Transverse colon (tissue), 4 donors: Measurements from ENCODE around the gene HOXC12. TPM values are rescaled to one million over a fixed set of nuclear protein-coding genes. Genes with fewer than 3 reads are reported as not detected.

Source experiments
- DNase-seq: peaks from one replicate; pipeline ENCODE4 v3.0.0-alpha.2; 2019
- H3K27ac ChIP-seq, 4 donors: fragments of 200-600 bp; sonication (generic); 2 replicates each; pipeline ENCODE4 v1.5.1; 2016 to 2018; ENCODE audit warnings: inconsistent platforms in 4 of 4
- H3K27me3 ChIP-seq: fragments of 200-600 bp; sonication (generic); 2 replicates; pipeline ENCODE4 v1.5.1; 2017; ENCODE audit warnings: inconsistent platforms
- H3K36me3 ChIP-seq, 4 donors: fragments of 200-600 bp; sonication (generic); 2 replicates each; pipeline ENCODE4 v1.5.1; 2017 to 2019; ENCODE audit warnings: inconsistent platforms in 4 of 4
- H3K4me1 ChIP-seq, 4 donors: fragments of 200-600 bp; sonication (generic); 2 replicates each; pipeline ENCODE4 v1.5.1; 2017 to 2020; ENCODE audit warnings: inconsistent platforms in 4 of 4
- H3K4me3 ChIP-seq, 4 donors: fragments of 200-600 bp; sonication (generic); 1 replicate in 1 of 4; 2 replicates in 3 of 4; pipeline versions ENCODE4 v1.5.1 to v1.6.1; 2017 to 2019; ENCODE audit warnings: inconsistent platforms in 4 of 4
- H3K9me3 ChIP-seq, 2 donors: fragments of 200-600 bp; sonication (generic); 2 replicates each; pipeline ENCODE4 v1.5.1; 2017 to 2019; ENCODE audit warnings: inconsistent platforms in 2 of 2
- CTCF ChIP-seq, 5 experiments: fragments of 200-600 bp in 3 of 5; fragments of 450-650 bp in 2 of 5; sonication (generic) in 3 of 5; IDR thresholded peaks; 1 replicate in 2 of 5; 2 replicates in 3 of 5; pipeline ENCODE4 v1.5.1; 2016 to 2017; ENCODE audit warnings: antibody characterized with exemption in 5 of 5, inconsistent platforms in 3 of 5, mild to moderate bottlenecking in 2 of 5, moderate library complexity in 1 of 5
- EP300 ChIP-seq: sonication (generic); formaldehyde crosslinking; IDR thresholded peaks from one replicate; pipeline ENCODE4 v1.6.1; 2017; ENCODE audit warnings: antibody characterized with exemption, low read depth
- POLR2A ChIP-seq: fragments of 450-650 bp; IDR thresholded peaks from one replicate; pipeline ENCODE4 v1.6.1; 2016; ENCODE audit warnings: antibody characterized with exemption, mild to moderate bottlenecking, moderate library complexity
- POLR2AphosphoS5 ChIP-seq, 3 donors: sonication (generic); formaldehyde crosslinking; IDR thresholded peaks; one replicate each; pipeline ENCODE4 v1.6.1; 2016; ENCODE audit warnings: antibody characterized with exemption in 3 of 3
- WGBS, 2 donors: methylation state at CpG; one replicate each; pipeline ENCODE4 v1.1.5; 2018; ENCODE audit warnings: low coverage in 1 of 2; 5-methylcytosine and 5-hydroxymethylcytosine counted together
- in situ Hi-C, 4 donors: fragments of 200-750 bp; cut with MboI; loops; one replicate each; pipeline versions ENCODE4 v1.15.0 to v1.15.1; 2017; ENCODE audit warnings: low sequenced_read_pairs in 3 of 4, low pct_ligation_motif_present in 1 of 4, low pct_unique_long_range_greater_than_20kb in 1 of 4
- intact Hi-C: fragments of 100-400 bp; cut with DNase I; formaldehyde crosslinking; loops from one replicate; pipeline ENCODE4 v1.15.1; 2023; ENCODE audit warnings: low total_unique reads
- total RNA-seq, 4 donors: library from RNA; depleted of rRNA; stranded (reverse); fragments of >200 nt; gene quantifications; one replicate each; pipeline ENCODE4 v1.1.0, GENCODE V29; 2016

The HOXC12 gene
- total RNA-seq, 4 donors from 2014 or later = not detected

GRCh38 chr12:53952335-53952694 lies 2.4 kb upstream of the HOXC12 start:
- Histone ChIP-seq H3K9me3 (no peaks in the 10 kb centered on the region), H3K36me3 (no peaks in the 10 kb centered on the region), H3K4me1 (peaks cover 0 to 3% (median 0%) of the 10 kb centered on the region in 4 donors), H3K4me3 (no peak overlapping the region), H3K27ac (no peak overlapping the region), H3K27me3 (peaks cover 100% of the 10 kb centered on the region)
- in situ Hi-C loops = no loop called here
- no peak for DNase-seq
- 22% methylated on average over 13 of the region's 13 CpGs; no CpG with 5 or more reads in 1 of the 2 donors for WGBS, 2 donors
- intact Hi-C loops = no loop called here
- TF ChIP-seq CTCF (IDR thresholded peaks at IDR 0.05) = no peak
- no peak for TF ChIP-seq POLR2A
- no peak for TF ChIP-seq POLR2AphosphoS5 (IDR thresholded peaks at IDR 0.05)
- no peak for TF ChIP-seq EP300

- TF ChIP-seq CTCF (IDR thresholded peaks at IDR 0.05) (no peak), EP300 (no peak), POLR2AphosphoS5 (IDR thresholded peaks at IDR 0.05) (no peak), POLR2A (no peak)
- Histone ChIP-seq H3K9me3 (no peaks in the 10 kb centered on the region), H3K27me3 (peaks cover 100% of the 10 kb centered on the region), H3K4me1 (peaks cover 0 to 3% (median 0%) of the 10 kb centered on the region in 4 donors), H3K4me3 (no peak overlapping the region), H3K27ac (no peak overlapping the region), H3K36me3 (no peaks in the 10 kb centered on the region)
- intact Hi-C loops = no loop called here
- in situ Hi-C loops = no loop called here
- DNase-seq = no peak
- WGBS, 2 donors = 14 to 25% methylated on average over 6 to 38 of the region's 38 CpGs
Measured at GRCh38 chr12:53952871-53953734, 1.6 kb upstream of the HOXC12 start.

GRCh38 chr12:53953831-53954693 lies 641 bp upstream of the HOXC12 start:
- in situ Hi-C loops = no loop called here
- no peak for TF ChIP-seq EP300
- TF ChIP-seq CTCF (IDR thresholded peaks at IDR 0.05) = no peak
- TF ChIP-seq POLR2AphosphoS5 (IDR thresholded peaks at IDR 0.05) = no peak
- TF ChIP-seq POLR2A = no peak
- intact Hi-C loops = no loop called here
- Histone ChIP-seq H3K27me3 (peaks cover 100% of the 10 kb centered on the region), H3K27ac (no peak overlapping the region), H3K9me3 (no peaks in the 10 kb centered on the region), H3K4me3 (no peak overlapping the region), H3K36me3 (no peaks in the 10 kb centered on the region), H3K4me1 (peaks cover 0 to 3% (median 0%) of the 10 kb centered on the region in 4 donors)
- DNase-seq = no peak
- 6 to 12% methylated on average over 11 to 17 of the region's 19 CpGs for WGBS, 2 donors
